ENCODE measurements around the gene AURKB. TPM values are rescaled to one million over a fixed set of nuclear protein-coding genes. Genes with fewer than 3 reads are reported as not detected.

Gene AURKB
- total RNA-seq, 1 donor from 2014 or later = 1.4 TPM

DNA sequence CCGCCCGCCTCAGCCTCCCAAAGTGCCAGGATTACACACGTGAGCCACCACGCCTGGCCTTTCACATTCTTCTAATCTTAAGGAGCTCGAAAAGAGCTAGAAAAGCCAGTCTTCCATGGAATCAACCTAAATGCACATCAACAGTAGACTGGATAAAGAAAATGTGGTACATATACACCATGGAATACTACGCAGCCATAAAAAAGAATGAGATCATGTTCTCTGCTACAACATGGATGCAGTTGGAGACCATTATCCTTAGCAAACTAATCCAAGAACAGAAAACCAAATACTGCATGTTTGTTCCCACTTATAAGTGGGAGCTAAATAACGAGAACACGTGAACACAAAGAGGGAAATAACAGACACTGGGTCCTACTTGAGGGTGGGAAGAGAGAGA, 34.4 kb upstream of the AURKB start:
- Histone ChIP-seq H3K27ac (no peak overlapping the region), H3K27me3 (no peaks in the 10 kb centered on the region), H3K4me3 (no peak overlapping the region), H3K4me1 (peaks cover 16% of the 10 kb centered on the region), H3K36me3 (peaks cover 34% of the 10 kb centered on the region), H3K9me3 (no peaks in the 10 kb centered on the region)
- DNase-seq = no peak
- intact Hi-C loops (cut with DNase I) = no loop called here
- TF ChIP-seq CTCF (IDR thresholded peaks at IDR 0.05) = no peak
- ATAC-seq = no peak

DNA sequence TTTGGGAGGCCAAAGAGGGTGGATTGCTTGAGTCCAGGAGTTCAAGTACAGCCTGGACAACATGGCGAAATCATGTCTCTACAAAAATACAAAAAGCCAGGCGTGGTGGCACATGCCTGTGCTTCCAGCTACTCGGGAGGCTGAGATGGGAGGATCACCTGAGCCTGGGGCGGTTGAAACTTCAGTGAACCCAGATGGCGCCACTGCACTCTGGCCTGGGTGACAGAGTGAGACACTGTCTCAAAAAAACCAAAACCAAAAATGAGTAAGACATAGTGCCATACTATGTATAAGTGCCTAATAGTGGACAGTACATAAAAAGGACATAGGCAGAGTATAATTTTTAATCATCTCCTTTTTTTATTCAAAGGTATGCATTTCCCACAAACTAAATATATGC, 33.5 kb upstream of the AURKB start:
- DNase-seq (no peak), ATAC-seq (no peak)
- TF ChIP-seq CTCF (IDR thresholded peaks at IDR 0.05) = no peak
- Histone ChIP-seq H3K4me1 (peaks cover 12% of the 10 kb centered on the region), H3K27me3 (no peaks in the 10 kb centered on the region), H3K9me3 (no peaks in the 10 kb centered on the region), H3K36me3 (peaks cover 43% of the 10 kb centered on the region), H3K27ac (no peak overlapping the region), H3K4me3 (no peak overlapping the region)
- intact Hi-C loops (cut with DNase I) = no loop called here

DNA sequence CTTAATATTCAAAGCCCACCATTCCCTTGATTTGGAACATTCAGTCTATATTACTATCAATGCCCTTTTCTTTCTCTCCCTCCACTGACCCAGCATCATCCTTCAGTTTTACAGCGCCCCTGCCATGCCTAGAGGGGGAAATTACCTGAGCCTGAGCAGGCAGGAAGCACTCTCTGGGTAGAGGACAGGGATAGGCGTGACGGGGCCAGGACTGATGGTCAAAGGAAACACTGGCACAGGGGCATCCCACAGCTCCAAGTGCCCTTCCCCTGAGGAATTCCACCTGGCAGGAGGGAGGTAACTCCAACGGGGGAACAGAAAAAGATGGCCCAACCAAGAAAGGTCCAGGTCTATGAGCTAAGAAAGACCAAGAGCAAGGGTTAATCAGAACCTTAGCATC, 27.5 kb upstream of the AURKB start:
- H3K4me3 ChIP-seq = no peak overlapping the region
- no peaks in the 10 kb centered on the region for H3K27me3 ChIP-seq
- intact Hi-C loops (cut with DNase I) = no loop called here
- no peak for ATAC-seq
- H3K27ac ChIP-seq = no peak overlapping the region
- peaks cover 94% of the 10 kb centered on the region for H3K36me3 ChIP-seq
- no peak for DNase-seq
- no peaks in the 10 kb centered on the region for H3K9me3 ChIP-seq
- no peaks in the 10 kb centered on the region for H3K4me1 ChIP-seq
- TF ChIP-seq CTCF (IDR thresholded peaks at IDR 0.05) = no peak

DNA sequence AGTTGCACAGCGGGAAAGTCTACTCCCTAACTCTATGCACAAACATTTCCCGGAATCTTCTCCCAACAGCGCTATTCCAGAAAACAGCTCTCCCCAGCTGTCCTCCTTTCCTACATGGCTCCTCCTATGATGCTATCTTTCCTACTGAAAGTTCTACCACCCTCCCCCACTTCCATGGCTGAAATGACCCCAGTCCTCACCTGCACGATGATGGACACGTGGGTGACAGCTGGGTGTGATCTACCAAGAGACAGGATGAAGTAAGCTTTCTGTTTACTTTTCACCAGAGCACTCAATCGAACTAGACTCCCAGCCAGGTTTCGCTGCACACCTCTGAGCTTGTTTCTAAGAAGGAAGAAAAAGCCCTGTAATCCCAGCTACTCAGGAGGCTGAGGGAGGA, 26.8 kb upstream of the AURKB start:
- Histone ChIP-seq H3K36me3 (peaks cover 100% of the 10 kb centered on the region), H3K27me3 (no peaks in the 10 kb centered on the region), H3K4me1 (no peaks in the 10 kb centered on the region), H3K9me3 (no peaks in the 10 kb centered on the region), H3K4me3 (no peak overlapping the region), H3K27ac (no peak overlapping the region)
- intact Hi-C loops (cut with DNase I) = no loop called here
- no peak for DNase-seq
- no peak for ATAC-seq
- no peak for TF ChIP-seq CTCF (IDR thresholded peaks at IDR 0.05)

DNA sequence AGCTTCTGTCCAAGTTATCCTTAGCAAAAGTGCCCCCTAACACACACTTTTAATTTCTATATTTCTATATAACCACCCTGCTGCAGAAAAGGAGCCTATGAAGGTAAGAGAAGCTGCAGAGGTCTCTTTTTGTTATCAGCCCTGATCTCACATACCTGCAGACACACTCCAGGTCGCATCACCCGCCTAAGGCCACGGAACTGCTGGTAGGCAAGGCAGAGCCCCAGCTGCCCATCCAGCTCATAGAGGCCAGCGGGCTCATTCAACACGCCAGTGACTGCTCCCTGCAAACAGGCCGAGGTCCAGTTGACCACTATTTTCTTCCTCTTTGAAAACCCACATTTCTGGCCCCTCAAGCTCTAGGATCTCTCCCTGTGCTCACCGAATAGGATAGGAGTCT, 25.3 kb upstream of the AURKB start:
- intact Hi-C loops (cut with DNase I) = no loop called here
- ATAC-seq = no peak

More for the DNA sequence above, 25.3 kb upstream of the AURKB start:
- H3K9me3 ChIP-seq = no peaks in the 10 kb centered on the region
- H3K27me3 ChIP-seq = no peaks in the 10 kb centered on the region
- no peak for TF ChIP-seq CTCF (IDR thresholded peaks at IDR 0.05)
- peaks cover 100% of the 10 kb centered on the region for H3K36me3 ChIP-seq
- DNase-seq = no peak
- no peak overlapping the region for H3K27ac ChIP-seq
- no peak overlapping the region for H3K4me3 ChIP-seq
- no peaks in the 10 kb centered on the region for H3K4me1 ChIP-seq

Data from upper lobe of right lung (tissue), 1 donor.